Ammon's horn (tissue), 1 donor: ENCODE data around the gene SPOCK1.

Experiments
- DNase-seq: peaks from one replicate; pipeline ENCODE4 v3.0.0-alpha.2; 2016; ENCODE audit warnings: low spot score

The SPOCK1 gene

GRCh38 chr5:137071526-137071925 is 427.6 kb downstream of the SPOCK1 start:
- DNase-seq = no peak

GRCh38 chr5:137070521-137070920 is 428.6 kb downstream of the SPOCK1 start:
- DNase-seq = no peak

GRCh38 chr5:137069358-137069757 is 429.8 kb downstream of the SPOCK1 start:
- peak; percentile 57 for DNase-seq

DNA sequence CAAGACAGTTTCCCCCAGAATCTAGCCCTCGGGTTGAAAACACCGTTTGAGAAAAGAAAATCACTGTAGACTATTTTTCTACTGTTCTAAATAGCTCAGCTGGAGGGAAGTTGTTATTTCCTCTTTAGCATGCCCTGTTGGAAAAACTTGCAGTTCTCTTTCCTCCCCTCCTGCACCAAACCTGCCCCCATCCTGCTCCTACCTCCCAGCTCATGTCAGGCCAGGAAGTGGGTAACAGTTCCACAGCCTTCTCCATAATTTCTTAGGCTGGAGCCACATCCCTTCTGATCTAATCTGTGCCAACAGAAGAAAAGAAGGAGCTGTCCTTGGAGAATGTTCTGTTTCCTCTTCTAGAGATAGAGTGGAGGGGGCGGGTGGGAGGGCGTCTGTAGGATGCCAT is 437.7 kb downstream of the SPOCK1 start:
- DNase-seq = no peak

- DNase-seq = no peak
Measured at GRCh38 chr5:137058089-137058488, 441.0 kb downstream of the SPOCK1 start.

DNA sequence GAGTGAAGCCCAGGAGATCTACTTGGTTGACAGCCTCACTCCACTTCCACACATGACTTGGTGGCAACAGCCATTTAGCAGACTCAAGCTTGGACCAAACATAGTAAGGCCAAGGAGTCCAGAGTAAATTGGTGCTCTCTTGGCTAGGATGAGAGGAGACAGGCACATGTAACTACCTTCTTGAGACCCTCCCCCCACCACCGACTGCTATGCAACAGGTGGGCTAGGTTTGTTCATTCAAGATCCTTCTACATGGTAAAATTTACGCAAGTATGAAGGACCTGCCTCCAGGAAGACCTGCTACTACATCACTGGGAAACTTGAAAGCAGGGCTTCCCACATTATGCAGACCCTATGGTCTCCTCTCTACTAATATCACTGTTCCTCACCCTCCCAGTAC is 442.4 kb downstream of the SPOCK1 start:
- no peak for DNase-seq

DNA sequence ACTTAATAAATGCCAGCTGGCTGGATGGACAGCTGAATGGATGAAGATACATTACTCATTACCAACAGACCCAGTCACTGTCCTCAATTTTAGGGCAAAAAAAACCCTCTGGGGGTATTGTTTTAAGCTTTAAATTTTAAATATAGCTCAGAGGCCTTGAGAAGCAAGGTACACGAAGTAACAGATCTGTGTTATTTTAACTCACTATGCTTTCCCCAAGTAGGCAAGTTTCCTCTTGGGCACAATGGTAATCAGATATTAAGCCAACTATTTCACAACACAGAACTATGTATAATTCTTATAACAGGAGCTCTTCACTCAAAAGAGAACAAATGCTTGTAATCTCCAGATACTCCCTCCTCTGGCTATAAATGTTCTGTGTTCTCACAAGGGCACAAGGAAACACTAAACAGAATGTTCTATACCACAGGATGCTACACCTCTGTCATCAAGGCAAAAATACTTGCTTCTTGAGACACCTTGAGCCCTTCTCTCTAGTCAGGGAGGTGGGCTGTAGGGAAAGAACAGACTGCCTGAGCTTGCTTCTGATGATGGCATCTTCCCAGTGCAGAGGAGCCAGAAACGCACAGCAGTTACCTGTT is 443.8 kb downstream of the SPOCK1 start:
- no peak for DNase-seq

- no peak for DNase-seq
Measured at GRCh38 chr5:137054792-137055191, 444.3 kb downstream of the SPOCK1 start.

GRCh38 chr5:137054335-137054734 is 444.8 kb downstream of the SPOCK1 start:
- DNase-seq = no peak

GRCh38 chr5:137051161-137051560 is 448.0 kb downstream of the SPOCK1 start:
- DNase-seq = no peak

DNA sequence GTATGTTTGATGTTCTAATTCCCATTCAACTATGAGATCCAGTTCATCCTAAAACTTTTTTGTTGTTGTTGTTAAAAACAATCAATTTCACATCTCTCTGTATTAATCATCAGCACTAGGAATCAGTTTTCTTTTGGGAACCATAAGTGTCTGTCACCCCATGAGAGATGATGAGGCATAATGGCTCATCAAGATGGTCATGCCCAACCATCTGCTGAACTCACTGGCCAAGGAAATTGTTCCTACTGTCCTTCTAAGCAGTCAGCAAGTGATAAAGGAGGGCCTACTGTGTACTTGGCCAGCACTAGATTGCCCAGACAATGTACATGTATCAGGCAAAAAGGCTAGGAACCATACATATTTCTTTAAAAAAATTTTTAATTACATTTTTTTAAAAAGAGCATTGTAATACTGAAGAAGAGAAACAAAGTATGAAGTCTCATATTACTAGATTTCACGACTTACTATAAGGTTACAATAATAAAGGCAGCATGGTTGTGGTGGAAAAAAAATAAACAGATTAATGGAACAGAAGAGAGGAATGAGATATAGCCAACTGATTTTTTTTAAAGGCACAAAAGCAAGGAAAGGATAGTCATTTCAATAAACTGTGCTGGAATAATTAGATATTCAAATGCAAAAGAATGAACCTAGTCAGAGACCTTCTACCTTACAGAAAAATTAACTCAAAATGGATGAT is 458.3 kb downstream of the SPOCK1 start:
- DNase-seq = no peak

GRCh38 chr5:137040024-137040423 is 459.1 kb downstream of the SPOCK1 start:
- DNase-seq = peak; percentile 43

- no peak for DNase-seq
Measured at GRCh38 chr5:137037848-137038247, 461.3 kb downstream of the SPOCK1 start.

DNA sequence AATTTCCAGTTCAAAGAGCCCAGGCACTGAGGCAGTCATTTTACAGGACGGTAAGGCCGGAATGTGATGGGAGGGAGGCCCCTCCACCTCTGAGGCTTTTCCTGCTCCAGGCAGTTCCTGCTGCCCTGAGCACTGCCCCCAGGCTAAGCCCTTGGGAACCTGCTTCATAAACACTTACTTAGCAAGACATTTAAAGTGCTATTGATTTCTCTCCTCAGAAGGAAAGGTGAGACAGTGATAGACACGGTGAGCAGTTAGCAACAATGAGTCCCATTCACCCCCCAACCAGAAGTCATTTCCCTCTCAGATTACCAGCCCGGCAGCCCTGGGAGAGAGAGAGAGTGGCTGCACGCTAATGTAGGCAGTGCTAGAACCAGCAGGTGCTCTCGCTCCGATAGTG is 462.5 kb downstream of the SPOCK1 start:
- DNase-seq = no peak

GRCh38 chr5:137035480-137035878 is 463.6 kb downstream of the SPOCK1 start:
- no peak for DNase-seq

GRCh38 chr5:137034764-137035479 is 464.2 kb downstream of the SPOCK1 start:
- no peak for DNase-seq

- no peak for DNase-seq
Measured at GRCh38 chr5:137034213-137034612, 464.9 kb downstream of the SPOCK1 start.

GRCh38 chr5:137032929-137033328 is 466.2 kb downstream of the SPOCK1 start:
- no peak for DNase-seq

DNA sequence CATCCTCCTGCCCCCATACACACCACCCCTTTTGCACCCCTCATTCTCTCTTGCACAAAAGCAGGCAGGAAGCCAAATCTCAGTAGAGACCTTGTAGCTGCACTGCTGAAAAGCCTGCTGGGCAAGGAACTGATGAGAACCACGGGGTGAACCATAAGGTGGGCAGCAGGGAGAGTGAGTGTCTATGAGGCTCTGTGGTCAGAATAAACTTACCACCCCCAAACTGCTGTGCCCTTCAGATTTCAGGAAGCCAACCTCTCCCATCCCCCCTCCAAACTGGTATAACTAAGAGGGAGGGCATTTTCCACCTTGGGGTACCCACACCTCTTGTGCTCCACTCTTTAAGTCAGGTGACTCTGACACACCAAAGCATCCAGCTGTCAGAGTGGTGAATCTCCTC is 471.4 kb downstream of the SPOCK1 start:
- DNase-seq = no peak

- DNase-seq = no peak
Measured at GRCh38 chr5:137026296-137026695, 472.8 kb downstream of the SPOCK1 start.

- no peak for DNase-seq
Measured at GRCh38 chr5:137024044-137024443, 475.1 kb downstream of the SPOCK1 start.

GRCh38 chr5:137023371-137023770 is 475.8 kb downstream of the SPOCK1 start:
- no peak for DNase-seq

DNA sequence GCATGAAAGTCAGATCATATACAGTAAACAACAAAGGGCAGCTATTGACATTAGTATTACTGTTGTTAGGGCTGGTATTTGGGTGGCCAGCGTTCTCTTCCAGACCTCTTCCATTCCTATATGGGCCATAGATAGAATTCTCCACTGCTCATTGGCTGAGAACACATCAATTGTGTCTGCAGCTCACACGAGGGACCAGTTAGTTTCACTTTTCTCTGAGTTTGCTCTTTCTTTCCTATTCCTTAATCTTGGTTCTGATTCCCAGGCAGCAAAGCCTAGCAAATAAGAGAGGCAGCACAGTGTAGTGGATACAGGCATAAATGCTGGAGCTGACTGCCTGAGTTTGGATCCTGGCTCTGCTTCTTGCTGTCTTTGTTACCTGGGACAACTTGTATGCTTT is 476.4 kb downstream of the SPOCK1 start:
- no peak for DNase-seq
